GM18502 (cell line): ENCODE data around the gene UBE2D2.
A peak's percentile ranks its signal among the peaks of the same experiment; 100 is the strongest.
"Not testable (repeated sequence)": the region's sequence is repeated elsewhere in the genome, so short reads cannot be mapped to it uniquely, and the experiment has no call there.

Source experiments
- ATAC-seq: cut with Tn5 transposase; IDR thresholded peaks from one replicate; pipeline ENCODE4 v1.9.1; 2021; ENCODE audit warnings: mild to moderate bottlenecking; ENCODE audit not compliant: unreplicated experiment, poor library complexity

The UBE2D2 gene

DNA sequence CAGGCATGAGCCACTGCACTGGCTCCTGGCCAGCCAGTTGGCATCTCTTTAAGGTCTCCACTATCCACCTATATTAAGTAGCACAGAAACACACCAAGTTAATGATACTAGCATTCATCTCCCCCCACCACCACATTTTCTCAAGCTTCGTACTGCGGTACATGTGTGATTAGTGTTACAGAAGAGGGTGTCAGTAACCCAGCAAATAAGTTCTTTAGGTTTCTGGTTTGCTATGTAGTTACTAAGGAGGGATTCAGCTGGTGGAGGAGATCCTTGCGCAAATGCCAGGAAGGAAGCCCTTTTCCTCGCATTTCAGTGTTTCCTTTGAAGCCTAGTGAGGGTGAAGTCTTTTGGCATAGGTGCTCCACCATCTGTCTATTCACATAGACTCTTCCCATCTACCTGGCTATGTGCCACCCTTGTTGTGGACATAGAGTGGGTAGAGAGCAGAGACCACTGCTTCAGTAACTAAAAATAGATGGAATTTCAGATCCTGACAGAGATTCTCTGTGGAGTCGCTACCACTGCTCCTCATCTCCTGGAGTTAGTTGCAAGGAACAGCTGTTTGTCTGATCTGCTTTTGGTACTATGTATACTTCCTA is 16.7 kb downstream of the UBE2D2 start:
- ATAC-seq, result no peak

DNA sequence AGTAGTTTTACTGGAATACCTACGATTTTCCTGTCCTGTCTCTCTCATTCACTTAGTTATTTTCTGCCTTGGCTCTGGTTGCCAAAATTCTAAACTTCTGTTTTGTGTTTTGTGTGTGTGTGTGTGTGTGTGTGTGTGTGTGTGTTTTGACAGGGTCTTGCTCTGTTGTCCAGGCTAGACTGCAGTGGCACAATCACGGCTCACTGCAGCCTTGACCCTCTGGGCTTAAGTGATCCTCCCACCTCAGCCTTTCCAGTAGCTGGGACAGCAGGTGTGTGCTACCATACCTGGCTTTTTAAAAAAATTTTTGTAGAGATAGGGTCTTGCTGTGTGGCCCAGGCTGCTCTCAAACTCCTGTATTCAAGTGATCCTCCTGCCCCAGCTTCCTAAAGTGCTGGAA is 17.2 kb downstream of the UBE2D2 start:
- ATAC-seq, result no peak

DNA sequence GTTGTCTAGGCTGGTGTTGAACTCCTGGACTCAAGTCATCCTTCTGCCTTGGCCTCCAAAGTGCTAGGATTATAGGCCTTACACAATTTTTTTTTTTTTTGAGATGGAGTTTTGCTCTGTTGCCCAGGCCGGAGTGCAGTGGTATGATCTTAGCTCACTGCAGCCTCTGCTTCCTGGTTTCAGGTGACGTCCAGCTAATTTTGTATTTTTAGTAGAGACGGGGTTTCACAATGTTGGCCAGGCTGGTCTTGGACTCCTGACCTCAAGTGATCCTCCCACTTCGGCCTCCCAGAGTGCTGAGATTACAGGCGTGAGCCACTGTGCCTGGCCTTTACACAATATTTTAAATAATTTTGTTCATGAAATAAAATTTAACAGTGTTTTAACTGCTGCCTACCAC is 21.0 kb downstream of the UBE2D2 start:
- not testable (repeated sequence) for ATAC-seq

DNA sequence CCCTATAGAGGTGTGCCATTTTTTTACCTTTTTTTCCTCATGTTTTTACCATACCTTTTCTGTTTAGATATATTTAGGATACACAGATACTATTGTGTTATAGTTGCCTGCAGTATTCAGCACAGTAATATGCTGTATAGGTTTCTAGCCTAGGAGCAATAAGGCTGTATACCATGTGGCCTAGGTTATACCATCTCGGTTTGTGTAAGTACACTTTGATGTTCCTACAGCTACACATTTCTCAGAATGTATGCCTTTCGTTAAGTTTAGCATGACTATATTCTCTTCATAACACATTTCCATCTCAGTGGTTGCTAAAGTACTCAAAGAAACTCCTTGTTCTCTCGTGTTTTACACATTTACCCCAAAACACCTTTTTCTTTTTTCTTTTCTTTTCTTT is 23.0 kb downstream of the UBE2D2 start:
- ATAC-seq, result no peak

DNA sequence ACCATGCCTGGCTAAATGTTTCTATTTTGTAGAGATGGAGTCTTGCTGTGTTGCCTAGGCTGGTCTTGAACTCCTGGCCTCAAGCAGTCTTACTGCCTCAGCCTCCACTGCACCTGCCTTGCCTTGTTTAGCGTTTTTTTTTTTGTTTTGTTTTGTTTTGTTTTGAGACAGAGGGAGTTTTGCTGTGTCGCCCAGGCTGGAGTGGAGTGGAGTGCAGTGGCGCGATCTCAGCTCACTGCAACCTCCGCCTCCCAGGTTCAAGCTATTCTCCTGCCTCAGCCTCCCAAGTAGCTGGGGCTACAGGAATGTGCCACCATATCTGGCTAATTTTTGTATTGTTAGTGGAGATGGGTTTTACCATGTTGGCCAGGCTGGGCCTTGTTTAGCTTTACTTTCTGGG is 27.0 kb downstream of the UBE2D2 start:
- ATAC-seq, result not testable (repeated sequence)

DNA sequence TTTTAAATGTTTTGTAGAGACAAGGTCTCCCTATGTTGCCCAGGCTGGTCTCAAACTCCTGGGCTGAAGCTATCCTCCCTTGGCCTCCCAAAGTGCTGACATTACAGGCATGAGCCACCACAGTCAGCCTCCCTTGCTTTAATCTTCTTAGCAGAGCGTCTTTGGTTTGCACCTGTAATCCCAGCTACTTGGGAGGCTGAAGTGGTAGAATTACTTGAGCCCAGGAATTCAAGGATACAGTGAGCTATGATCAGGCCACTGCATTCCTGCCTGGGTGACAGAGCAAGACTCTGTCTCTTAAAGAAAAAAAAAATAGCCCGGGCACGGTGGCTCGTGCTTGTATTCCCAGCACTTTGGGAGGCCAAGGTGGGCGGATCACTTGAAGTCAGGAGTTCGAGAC is 27.8 kb downstream of the UBE2D2 start:
- ATAC-seq, result no peak

DNA sequence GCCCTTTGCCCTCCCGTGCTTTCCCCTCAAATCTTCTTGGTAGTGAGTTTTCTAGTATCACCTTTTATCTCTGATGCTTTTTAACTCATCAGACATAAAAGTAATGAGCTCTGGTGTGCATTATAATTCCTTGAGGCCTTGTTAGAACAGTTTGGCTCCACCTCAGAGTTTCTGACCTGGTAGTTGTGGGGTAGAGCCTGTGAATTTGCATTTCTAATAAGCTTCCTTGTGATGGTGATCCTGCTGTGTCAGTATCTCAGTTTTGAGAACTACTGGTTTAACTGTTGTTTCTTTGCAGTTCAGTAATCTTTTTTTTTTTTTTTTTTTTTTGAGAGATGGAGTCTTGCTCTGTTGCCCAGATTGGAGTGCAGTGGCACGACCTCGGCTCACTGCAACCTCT is 31.1 kb downstream of the UBE2D2 start:
- ATAC-seq, result peak; percentile 66

DNA sequence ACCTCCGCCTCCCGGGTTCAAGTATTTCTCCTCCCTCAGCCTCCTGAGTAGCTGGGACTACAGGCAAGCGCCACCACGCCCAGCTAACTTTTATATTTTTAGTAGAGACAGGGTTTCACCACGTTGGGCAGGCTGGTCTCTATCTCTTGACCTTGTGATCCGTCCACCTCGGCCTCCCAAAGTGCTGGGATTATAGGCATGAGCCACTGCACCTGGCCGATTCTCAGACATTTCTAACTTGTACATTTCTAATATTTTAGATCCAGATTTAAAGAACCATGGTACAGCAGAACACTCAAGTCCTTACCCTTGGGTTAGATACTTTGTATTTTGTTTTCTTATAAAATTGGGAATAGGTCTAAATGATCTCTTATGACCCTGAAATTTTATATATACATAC is 31.9 kb downstream of the UBE2D2 start:
- not testable (repeated sequence) for ATAC-seq

DNA sequence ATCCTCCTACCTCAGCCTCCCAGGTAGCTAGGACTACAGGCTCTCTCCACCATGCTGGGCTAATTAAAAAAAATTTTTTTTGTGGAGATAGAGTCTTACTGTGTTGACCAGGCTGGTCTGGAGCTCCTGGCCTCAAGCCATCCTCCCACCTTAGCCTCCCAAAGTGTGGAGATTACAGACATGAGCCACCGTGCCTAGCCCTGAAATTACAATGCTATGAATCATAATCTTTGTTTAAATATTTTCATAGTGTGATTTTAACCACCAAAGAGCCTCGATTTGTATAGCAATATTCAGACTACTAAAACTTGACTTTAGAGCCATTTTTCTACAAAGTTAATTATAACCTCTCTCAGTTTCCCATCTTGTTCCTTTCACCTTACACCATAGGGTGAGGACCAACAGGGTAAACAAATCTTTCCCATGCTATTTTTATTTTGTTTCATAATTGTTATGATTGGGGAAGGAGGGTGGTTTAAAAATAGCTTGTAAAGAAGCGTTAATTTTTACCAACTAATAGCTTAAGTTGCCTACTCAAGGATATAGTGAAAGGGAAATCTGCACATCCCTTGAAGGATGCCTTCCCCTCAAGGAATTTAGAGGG is 32.7 kb downstream of the UBE2D2 start:
- ATAC-seq, result no peak

DNA sequence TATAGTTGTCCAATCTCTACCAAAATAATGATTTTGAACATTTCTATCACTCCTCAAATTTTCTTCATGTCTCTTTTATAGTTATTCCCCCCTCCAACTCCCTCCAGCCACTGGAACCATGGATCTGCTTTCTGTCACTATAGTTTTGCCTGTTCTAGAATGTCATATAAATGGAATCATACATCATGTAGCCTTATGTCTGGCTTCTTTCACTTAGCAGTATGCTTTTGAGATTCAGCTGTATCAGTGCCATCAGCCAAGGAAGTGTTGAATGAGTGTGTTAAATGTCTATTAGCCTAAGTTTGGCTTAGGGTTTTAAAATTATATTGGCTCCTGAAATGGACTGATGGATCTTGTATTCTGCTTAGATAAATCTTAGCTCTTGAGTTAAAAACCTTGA is 36.0 kb downstream of the UBE2D2 start:
- ATAC-seq, result no peak

DNA sequence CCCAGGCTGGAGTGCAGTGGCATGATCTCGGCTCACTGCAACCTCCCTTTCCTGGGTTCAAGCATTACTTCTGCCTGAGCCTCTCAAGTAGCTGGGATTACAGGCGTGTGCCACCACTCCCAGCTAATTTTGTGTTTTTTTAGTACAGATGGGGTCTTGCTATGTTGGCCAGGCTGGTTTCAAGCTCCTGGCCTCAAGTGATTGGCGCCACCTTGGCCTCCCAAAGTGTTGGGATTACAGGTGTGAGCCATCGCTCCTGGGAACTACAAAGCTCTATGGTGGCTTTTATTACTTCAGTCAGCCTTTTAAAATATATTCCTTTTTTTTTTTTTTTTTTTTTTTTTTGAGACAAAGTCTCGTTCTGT is 37.4 kb downstream of the UBE2D2 start:
- not testable (repeated sequence) for ATAC-seq

DNA sequence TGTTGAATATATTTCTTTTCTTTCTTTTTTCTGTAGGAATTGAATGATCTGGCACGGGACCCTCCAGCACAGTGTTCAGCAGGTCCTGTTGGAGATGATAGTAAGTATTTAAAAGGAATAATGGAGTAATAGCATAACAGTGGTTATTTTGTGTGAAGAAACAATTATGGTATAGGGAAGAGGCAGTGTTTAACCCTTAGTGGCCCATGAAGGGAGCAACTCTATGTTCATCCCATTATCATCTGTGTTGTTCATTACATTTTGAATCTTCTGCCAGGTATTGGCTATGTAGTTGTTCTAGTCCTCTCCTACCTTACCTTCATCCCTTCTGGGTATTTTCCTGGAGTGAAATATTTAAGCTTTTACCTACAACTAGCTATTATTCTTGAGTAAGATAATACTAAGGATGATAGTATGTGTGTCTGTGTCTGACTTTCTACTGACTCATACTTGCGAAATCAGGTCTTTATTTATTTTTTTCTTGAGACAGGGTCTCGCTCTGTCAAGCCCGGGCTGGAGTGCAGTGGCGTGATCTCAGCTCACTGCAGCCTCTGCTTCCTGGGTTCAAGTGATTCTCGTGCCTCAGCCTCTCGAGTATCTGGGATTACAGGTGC is 39.3 kb downstream of the UBE2D2 start:
- no peak for ATAC-seq

DNA sequence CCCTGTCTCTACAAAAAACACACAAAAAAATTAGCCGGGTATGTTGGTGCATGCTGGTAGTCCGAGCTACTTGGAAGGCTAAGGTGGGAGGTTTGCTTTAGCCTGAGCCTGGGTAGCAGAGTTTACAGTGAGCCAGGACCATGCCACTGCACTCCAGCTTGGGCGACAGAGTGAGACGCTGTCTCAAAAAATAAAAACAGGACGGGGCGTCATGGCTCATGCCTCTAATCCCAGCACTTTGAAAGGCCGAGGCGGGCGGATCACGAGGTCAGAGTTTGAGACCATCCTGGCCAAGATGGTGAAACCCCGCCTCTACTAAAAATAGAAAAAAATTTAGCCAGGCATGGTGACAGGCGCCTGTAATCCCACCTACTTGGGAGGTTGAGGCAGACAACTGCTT is 40.3 kb downstream of the UBE2D2 start:
- ATAC-seq, result no peak

DNA sequence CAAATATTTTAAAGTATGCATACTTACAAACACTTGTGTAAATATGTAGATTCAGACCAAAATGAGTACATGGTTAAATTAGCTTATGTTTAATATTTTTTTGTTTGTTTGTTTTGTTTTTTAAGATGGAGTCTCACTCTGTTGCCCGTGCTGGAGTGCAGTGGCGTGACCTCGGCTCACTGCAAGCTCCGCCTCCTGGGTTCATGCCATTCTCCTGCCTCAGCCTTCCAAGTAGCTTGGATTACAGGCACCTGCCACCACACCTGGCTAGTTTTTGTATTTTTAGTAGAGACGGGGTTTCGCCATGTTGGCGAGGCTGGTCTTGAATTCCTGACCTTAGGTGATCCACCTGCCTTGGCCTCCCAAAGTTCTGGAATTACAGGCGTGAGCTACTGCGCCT is 40.8 kb downstream of the UBE2D2 start:
- not testable (repeated sequence) for ATAC-seq

DNA sequence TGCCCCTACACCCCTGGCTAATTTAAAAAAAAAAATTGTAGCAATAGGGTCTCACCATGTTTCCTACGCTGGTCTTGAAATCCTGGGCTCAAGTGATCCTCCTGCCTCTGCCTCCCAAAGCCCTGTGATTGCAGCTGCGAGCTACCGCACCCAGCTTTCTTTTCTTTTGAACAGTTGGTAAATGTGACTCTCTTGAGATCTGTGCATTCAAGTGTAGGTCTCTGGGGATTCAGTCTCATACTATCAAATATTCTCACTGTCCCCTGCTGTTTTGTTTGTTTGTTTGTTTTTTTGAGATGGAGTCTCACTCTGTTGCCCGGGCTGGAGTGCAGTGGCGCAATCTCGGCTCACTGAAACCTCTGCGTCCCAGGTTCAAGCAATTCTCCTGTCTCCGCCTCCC is 44.7 kb downstream of the UBE2D2 start:
- ATAC-seq, result no peak

DNA sequence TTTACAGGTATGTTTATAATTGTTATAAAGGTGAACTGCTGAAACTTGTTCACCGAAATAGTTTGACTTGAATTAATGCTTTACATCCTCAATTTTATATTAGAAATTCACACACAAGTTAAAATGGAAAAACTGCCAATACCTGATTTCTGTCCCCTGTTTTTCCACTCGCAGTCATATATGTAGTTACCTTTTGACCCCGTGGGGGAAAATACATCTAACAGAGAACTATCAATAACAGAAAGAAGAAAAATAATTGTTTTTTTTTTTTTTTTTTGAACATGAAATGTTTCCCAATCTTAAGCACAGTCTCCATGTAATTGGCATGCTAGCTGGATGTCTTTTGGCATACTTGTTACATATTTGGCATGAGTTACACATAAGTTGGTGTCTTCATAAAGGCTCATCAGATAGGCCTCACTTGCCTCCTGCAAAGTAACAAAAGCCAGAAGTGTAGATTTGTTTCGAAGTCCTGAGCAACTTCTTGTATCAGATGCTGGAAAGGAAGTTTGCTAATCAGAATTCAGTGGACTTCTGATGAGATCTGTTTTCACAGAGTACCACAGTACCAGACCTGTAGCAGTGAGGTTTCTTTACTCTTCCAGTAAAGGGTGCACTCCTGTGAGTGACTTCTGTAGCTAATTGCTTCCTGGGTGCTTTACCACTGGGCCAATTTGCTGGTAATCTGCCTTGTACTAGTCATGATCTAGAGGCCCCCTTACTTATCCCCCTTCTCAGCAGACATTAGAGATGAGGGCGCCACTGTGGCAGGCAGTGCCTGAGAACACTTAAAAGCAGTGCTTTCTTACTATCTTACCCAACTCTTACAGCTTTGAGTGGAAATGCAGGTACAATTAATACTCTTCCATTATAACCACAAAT is 50.8 kb downstream of the UBE2D2 start:
- no peak for ATAC-seq

DNA sequence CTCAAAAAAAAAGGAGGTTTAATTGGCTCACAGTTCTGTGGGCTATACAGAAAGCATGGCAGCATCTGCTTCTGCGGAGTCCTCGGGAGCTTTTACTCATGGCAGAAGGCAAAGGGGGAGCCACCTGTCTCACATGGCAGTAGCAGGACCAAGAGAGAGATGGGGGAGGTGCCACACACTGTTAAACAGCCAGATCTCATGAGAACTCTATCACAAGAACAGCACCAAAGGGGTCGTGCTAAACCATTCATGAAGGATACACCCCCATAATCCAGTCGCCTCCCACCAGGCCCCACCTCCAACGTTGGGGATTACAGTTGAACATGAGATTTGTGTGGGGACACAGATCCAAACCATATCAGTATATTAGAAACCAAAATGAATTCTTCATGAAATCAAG is 58.7 kb downstream of the UBE2D2 start:
- ATAC-seq, result no peak

DNA sequence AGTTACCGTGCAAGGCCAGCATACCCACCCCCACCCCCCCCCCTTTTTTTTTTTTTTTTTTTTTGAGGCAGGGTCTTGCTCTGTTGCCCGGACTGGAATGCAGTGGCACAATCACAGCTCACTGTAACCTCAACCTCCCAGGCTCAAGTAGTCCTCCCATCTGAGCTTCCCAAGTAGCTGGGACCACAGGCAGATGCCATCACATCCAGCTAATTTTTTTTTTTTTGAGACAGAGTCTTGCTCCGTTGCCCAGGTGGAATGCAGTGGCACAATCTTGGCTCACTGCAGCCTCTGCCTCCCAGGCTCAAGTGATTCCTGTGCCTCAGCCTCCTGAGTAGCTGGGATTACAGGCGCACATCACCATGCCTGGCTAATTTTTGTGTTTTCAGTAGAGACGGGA is 64.3 kb downstream of the UBE2D2 start:
- ATAC-seq, result not testable (repeated sequence)

DNA sequence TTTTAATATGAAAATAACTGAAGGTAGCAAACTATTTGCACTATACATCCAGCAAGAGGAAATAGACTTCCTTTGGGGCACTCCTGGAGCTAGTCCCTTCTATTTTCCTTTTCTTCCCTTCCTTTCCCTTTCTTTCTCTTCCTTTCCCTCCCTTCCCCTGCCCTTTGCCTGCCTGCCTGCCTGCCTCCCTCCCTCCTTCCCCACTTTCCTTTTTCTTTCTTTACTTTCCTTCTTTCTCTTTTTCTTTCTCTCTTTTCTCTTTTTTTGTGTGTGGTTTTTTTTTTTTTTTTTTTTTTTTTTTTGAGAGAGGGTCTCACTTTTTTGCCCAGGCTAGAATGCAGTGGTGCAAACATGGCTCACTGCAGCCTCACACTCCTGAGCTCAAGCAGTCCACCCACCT is 69.7 kb downstream of the UBE2D2 start:
- no peak for ATAC-seq

DNA sequence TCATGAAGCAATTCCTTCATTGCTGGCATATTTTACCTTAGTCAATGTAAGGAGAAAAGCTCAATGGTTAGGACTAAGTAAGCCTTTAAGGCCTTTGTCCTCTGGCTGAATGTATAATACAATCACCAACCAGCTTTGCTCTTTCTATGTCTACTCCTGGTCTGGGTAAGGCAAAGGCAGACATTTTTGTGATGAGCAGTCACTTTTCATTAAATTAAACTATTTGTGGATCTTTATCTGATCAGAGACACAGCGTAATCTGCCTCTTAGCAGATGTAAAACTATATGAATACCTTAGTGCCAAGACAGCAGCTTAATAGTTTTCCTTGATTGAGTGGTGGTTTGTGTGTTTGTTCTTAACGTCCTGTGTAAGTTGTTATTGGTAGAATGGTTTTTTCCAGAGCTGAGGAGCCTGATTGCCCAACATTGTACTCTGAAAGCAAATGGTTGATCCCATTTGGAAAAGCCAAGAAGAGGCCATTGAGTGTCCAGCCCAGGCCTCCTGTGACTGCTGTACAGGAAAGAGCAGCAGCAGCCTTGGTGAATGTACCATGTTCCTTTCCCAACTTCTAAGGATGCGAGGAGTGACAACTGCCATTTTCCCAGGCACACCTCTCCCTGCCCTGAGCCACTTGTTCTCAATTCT is 70.5 kb downstream of the UBE2D2 start:
- no peak for ATAC-seq
